SK-N-DZ (cell line): ENCODE results near the gene POLR1E.
"Not testable (repeated sequence)": the region's sequence is repeated elsewhere in the genome, so short reads cannot be mapped to it uniquely, and the experiment has no call there.

Experiments
- DNase-seq: peaks from one replicate; pipeline ENCODE4 v3.0.0-alpha.2; 2015; ENCODE audit warnings: low spot score

The POLR1E gene

DNA sequence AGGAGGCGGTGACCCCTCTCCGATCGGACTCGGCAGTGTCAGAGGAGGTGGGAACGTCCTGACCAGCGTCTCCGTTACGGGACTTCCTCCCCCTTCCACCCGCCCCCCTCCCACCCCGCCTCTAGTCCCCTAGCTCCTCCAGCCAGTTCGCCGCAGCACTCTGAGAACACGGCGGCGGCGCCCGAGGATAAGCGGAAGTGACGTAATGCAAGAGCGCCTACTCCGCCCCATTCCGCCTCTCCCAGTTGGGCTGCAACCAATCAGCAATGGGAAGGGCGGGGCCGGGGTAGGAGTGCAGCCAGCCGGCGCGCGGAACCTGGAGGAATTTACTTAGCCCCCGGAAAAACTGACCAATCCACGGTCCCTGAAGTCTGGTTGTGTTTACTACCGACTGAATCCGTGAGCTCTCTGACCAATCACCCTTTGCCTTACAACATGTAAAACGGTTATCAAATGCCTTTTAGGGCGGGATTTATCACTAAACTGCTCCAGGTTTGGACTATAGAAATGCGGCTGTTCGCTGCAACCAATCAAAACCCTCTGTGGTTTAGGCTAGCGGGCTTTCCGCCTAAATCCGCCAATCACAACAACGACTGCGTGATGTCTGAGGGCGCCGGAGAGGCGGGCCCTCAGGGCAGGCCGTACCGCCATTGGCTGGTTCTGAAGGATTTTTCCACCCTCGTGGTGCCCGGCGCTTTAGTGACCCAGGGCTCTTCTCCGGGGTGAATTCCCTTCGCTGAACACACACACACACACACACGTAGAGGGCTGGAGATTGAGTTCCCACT lies 20.3 kb upstream of the POLR1E start, which contains the start of gene ZBTB5:
Gene ZBTB5 (minus strand): TSS at position 202 of the 788 bp plus-strand sequence. CDS start 22,899 bp downstream, outside the sequence.
- DNase-seq = peak; percentile 100

- DNase-seq = peak; percentile 90
Observed at GRCh38 chr9:37466037-37466709, 19.6 kb upstream of the POLR1E start.

GRCh38 chr9:37467530-37467929 lies 18.2 kb upstream of the POLR1E start:
- not testable (repeated sequence) for DNase-seq

GRCh38 chr9:37468620-37469019 lies 17.1 kb upstream of the POLR1E start:
- DNase-seq = no peak

GRCh38 chr9:37471942-37472684 lies 13.6 kb upstream of the POLR1E start:
- DNase-seq = no peak

DNA sequence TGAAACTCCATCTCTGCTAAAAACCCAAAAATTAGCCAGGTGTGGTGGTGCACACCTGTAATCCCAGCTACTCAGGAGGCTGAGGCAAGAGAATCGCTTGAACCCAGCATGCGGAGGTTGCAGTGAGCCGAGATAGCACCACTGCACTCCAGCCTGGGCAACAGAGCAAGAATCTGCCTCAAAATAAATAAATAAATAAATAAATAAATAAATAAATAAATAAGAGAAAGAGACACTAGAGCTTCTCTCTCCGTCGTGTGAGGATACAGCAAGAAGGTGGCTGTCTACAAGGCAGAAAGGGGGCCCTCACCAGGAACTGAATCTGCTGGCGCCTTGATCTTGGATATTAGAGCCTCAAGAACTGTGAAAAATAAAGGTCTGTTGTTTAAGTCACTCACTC lies 11.8 kb upstream of the POLR1E start:
- DNase-seq = not testable (repeated sequence)

- DNase-seq = no peak
Observed at GRCh38 chr9:37474438-37474837, 11.3 kb upstream of the POLR1E start.

GRCh38 chr9:37476930-37477329 lies 8.8 kb upstream of the POLR1E start:
- DNase-seq = no peak

- not testable (repeated sequence) for DNase-seq
Observed at GRCh38 chr9:37477443-37477842, 8.3 kb upstream of the POLR1E start.

GRCh38 chr9:37477987-37478619 lies 7.6 kb upstream of the POLR1E start:
- DNase-seq = not testable (repeated sequence)

GRCh38 chr9:37480759-37481158 lies 5.0 kb upstream of the POLR1E start:
- no peak for DNase-seq

DNA sequence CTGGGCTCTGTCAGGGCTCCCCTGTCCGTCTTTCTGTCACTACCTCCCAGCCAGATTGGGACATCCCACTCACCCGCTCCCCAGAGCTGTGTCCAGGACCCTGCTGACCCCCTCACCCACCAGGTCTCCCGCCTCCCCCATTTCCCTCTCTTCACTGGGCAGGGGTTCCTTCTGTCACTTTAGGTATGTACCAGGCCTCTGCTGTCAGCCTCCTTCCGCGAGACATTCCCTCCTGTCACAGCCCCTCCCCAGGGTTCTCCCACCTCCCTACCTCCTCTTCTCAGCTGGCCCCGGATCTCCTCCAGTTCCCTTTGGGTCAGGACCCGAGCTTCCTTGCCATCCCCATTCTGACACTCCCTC lies 488 bp downstream of the POLR1E start:
- DNase-seq = no peak

GRCh38 chr9:37486616-37487548 lies 1.1 kb downstream of the POLR1E start:
- peak; percentile 23 for DNase-seq

DNA sequence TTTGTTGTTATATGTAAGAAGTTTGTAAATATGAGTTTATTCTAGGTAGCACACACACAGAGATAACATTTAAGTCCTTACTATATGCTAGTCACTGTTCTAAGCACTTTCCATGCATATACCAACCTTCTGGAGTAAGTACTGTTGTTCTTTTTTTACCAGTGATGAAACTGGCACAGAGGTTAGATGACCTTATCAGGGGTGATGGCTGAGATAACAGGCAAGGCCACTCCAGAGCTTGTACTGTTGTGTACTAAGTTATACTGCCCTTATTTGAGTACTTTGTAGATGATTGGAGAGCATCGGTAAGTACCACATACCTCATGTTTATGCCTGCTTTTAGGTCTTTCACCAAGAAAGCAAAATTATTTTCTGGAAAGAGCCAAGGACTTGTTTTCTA lies 6.2 kb downstream of the POLR1E start:
- DNase-seq = no peak

DNA sequence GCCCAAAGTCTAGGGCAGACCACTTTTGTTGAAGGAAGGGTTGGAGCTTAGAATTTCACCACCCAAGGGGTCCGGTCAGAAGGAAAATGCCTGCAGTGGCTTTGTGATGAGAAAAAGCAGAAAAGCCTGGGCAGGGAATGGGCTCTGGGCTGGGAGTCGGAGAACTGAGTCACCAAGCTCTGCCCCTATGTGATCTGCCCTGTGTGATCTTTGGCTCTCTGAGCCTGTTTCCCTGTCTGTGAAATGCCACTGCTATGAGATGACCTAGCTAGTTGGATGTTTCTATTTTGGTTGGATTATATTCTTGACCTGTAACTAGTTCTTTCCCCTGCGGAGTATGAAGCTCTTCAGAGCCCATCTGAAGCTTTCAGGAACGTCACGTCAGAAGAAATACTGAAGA lies 9.8 kb downstream of the POLR1E start:
- no peak for DNase-seq

- DNase-seq = no peak
Observed at GRCh38 chr9:37496020-37496419, 10.3 kb downstream of the POLR1E start.

GRCh38 chr9:37497320-37497719 lies 11.6 kb downstream of the POLR1E start:
- no peak for DNase-seq

- DNase-seq = no peak
Observed at GRCh38 chr9:37498457-37498856, 12.7 kb downstream of the POLR1E start.

GRCh38 chr9:37499297-37499696 lies 13.5 kb downstream of the POLR1E start:
- no peak for DNase-seq

- no peak for DNase-seq
Observed at GRCh38 chr9:37501957-37502596, 16.3 kb downstream of the POLR1E start.
